ENCODE data around the gene FMNL2. TPM values are rescaled to one million over a fixed set of nuclear protein-coding genes. Genes with fewer than 3 reads are reported as not detected.

Gene FMNL2
- total RNA-seq, 1 donor from 2014 or later: 129 TPM

DNA sequence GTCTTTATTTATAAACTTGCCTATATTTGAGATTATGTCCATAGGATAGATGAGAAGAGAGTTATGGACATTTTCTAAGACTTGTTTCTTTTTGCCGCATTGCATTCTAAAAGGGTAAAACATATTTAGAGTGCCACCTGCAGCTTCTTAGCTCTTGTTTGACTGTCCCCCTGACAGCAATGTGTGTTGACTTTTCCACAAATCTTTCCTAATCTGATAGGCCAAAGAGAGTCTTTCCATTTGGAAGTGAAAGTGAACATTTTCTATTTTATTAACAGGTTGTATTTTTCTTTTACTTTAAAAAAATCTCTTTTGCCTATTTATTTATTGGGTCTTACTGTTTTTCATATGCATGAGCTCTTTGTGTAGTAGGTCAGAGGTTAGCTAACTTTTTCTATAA is 58.4 kb downstream of the FMNL2 start:
- no peak for ATAC-seq
- intact Hi-C loops (cut with DNase I): no loop called here

DNA sequence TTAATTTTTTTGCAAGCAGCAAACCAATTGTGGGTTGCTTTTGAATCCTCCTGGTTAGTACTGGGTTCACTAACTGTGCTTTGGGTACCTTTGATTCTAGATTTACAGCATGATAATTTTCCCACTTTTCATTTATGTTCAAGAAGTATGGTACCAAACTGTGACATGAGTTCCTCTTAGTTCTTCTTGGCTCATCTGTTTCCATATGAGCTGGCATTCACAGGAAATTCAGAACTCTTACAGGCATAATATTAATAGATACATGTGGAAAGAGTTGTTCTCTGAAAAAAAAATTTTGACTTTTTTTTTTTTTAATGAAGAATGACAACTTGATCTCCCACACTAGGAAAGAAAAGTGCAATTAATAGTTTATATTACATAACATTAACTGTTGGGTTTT is 59.4 kb downstream of the FMNL2 start:
- intact Hi-C loops (cut with DNase I): no loop called here
- ATAC-seq (no peak), DNase-seq (ENCODE audit: low spot score) (no peak)

More for the DNA sequence above, 58.4 kb downstream of the FMNL2 start:
- no peak for DNase-seq (ENCODE audit: low spot score)

DNA sequence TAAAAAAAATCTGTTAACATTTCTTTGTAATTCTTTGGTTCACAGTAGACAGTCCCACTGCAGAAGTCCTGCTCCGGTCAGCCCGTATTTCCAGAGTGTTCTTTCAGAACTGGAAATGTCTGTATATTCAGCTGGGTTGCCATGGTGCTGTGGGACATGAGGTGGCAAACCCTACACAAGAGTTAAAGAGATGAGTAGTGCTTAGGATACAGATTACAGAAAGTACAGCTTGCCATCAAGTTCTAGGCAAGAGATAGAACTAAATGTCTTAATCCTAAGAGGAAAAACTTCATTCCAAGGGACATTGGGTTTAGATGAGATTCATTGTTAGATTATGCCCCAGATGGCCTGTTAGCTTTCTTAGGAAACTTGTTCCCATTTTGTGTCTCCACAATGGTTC is 60.1 kb downstream of the FMNL2 start:
- DNase-seq (ENCODE audit: low spot score) (no peak), ATAC-seq (peak; percentile 61)
- intact Hi-C loops (cut with DNase I): no loop called here

DNA sequence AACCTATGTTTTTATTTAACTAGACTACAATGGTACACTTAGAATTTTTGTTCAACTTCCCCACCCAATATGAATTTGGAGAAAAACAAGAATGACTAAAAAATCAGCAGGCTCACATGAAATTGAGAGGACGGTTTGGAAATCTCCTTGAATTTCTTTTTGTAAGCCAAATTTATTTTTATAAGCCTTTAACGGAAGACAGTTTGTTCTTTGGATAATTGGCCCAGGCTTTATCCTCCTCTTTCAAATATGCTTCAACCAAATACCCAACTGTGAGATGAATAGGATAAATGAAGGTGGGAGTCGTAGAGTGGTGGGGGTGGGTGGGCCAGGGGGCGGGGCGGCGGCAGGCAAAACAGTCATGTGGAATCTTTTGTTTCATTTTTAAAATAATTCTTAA is 60.6 kb downstream of the FMNL2 start:
- ATAC-seq (peak; percentile 67), DNase-seq (ENCODE audit: low spot score) (no peak)
- intact Hi-C loops (cut with DNase I): no loop called here

DNA sequence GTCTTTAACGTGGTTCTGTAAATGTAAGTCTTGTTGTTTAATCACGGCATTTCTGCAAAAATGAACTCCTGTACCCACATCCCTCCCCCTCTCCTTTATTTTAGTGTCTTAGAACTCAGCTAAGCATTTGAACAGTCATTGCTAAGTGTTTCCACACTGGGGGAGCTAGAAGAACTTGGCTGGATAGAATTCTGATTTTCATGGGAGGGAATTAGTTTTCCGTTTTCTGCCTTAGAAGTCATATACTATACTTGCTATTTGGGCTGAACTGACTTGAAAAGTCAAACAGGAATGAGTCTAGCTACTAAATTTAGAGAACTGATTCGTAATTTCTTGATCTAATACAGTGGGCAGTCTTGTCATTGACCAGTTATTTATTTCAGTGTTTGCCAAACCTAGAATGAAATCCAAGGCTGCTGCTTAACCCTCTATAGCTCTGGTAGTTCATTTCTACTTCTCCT is 61.1 kb downstream of the FMNL2 start:
- intact Hi-C loops (cut with DNase I): no loop called here
- DNase-seq (ENCODE audit: low spot score): no peak
- peak; percentile 73 for ATAC-seq

DNA sequence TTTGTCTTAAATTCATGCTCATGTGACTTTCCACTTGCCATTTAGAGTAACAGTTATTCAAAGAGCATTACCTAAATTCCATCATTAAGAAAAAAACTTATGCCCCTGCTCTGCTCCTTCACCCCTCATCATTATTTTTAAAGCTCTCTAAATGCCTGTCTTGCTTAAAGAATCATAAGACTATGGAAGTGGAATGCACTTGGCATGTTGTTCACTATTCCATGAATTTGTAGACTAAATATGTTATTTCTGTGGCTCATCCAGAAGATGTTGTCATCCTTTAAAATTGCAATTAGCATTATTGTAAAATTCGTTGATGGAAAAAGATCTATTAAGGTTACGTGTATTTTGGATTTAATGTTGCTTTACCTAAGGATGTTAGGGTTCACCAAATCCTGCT is 61.8 kb downstream of the FMNL2 start:
- ATAC-seq (no peak), DNase-seq (ENCODE audit: low spot score) (no peak)
- intact Hi-C loops (cut with DNase I): no loop called here

DNA sequence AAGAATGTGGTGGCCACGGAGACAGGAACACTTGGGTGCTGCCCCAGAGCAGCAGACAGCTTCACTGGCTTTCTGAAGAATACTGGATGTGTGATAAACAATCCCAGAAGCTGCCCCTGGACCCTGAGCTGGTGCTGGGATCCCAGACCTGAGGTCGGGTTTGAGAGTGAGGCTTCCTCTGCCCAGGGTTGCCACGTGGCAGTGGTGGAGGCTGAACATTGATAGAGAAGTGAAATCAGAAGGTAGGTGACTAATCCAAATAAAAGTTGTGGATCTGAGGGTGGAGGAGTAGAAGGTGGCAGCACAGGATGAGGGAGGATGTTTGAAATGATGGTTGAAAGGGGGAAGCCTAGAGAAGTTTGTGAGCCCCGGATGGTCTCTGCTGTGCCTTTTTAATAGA is 64.0 kb downstream of the FMNL2 start:
- intact Hi-C loops (cut with DNase I): no loop called here
- DNase-seq (ENCODE audit: low spot score) (no peak), ATAC-seq (no peak)

DNA sequence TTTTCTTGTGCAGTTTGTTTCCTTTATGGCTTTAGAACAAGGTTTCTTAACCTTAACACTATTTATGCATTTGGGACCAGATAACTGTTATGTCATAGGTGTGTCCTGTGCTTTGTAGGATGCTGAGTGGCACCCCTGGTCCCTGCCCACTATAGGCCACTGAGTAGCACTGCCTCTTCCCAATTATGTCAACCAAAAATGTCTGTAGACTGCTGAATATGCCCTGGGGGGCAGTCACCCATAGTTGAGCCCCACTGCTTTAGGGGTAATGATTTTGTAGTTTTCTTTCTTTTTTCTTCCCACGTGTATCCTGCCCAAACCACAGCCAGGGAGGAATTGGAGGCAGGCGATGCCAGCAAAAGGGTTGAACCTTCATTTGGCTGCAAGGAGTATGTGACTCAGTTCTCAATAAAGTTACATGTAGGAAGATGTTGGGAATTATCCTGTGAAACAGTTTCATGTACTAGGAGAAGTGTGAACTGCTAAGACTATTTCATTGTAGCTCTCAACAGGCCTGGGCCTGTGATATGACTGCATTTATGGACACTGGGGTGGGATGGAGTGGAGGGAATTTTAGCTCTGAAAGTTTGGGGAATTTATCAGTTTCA is 65.7 kb downstream of the FMNL2 start:
- ATAC-seq: no peak
- intact Hi-C loops (cut with DNase I): no loop called here
- no peak for DNase-seq (ENCODE audit: low spot score)

DNA sequence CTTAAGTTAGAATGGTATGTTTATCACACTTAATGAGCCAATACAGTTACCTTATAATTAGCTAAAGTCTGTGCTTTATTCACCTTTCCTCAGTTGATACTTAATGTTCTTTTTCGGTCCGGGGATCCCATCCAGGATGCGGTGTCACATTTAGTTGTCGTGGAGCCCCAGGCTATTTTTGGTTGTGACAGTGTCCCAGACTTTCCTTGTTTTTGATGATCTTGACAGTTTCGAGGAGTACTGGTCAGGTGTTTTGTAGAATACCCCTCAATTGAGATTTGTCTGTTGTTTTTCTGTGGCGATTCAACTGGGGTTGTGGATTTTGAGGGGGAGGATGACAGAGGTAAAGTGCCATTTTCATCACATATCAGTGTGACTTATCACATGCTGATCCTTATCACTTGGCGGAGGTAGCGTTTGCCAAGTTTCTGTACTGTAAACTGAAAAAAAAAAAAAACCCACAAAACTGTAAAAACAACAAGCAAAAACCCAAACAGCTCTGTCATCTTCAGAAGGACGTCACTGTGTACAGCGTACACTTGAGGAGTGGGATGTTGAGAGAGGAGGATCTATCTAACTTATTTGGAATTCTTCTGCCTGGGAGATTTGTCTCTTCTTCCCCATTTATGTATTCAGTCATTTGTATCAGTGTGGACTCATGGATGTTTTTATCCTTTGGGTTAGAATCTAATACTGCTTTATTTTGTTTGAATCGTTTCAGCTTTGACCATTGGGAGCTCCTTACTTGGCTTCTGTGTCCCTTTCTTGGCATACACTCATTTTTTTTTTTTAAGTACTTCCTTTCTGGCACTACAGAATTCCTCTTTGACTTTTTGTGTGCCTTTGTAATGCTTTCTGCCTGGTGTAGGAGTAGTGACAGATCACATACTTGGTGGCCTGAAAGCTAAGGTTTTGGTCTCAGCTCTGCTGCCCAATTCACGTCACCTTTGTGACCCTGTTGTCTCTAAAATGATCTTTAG is 68.1 kb downstream of the FMNL2 start:
- peak; percentile 19 for ATAC-seq
- DNase-seq (ENCODE audit: low spot score): no peak
- intact Hi-C loops (cut with DNase I): no loop called here

DNA sequence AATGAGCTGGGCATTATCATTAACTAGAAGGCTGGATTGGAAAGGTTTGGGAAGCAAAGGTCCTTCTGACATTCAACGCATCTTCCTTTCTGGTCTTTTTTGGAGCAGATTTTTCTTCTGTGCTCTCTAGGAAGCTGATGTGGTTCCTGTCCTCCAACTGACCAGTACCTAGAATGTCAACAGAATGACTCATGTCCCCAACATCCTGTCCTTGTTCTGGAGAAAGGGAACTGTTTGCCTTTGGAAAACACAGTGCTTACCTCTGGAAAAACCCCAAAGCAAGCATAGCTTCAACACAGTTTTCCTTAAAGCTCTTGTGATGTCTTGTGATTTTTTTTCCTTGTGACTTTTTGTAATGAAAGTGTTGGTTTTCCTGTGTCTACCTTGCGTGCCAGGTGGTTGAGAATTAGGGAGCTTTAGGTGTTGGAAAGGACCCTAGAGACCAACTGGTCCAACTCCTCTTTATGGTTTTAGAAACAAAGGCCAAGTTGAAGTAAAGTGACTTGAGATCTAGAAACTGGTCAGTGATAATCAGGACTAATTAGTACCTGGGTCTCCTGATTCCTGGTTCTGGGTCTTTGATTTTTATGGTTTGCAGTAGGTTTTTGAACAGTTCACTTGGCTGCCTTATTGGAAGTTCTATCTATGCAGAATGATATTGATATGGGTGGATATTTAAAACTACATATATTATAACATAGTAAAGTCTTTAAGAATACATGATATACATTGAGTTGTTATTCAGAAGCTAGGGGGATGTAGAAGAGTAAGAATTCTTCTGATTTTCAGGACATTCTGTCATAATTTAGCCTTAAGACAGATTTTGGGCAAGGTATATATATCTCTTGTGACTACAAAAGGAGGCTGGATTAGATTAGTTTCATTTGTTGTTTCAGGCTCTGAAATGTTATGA is 70.5 kb downstream of the FMNL2 start:
- no peak for DNase-seq (ENCODE audit: low spot score)
- no peak for ATAC-seq
- intact Hi-C loops (cut with DNase I): no loop called here

DNA sequence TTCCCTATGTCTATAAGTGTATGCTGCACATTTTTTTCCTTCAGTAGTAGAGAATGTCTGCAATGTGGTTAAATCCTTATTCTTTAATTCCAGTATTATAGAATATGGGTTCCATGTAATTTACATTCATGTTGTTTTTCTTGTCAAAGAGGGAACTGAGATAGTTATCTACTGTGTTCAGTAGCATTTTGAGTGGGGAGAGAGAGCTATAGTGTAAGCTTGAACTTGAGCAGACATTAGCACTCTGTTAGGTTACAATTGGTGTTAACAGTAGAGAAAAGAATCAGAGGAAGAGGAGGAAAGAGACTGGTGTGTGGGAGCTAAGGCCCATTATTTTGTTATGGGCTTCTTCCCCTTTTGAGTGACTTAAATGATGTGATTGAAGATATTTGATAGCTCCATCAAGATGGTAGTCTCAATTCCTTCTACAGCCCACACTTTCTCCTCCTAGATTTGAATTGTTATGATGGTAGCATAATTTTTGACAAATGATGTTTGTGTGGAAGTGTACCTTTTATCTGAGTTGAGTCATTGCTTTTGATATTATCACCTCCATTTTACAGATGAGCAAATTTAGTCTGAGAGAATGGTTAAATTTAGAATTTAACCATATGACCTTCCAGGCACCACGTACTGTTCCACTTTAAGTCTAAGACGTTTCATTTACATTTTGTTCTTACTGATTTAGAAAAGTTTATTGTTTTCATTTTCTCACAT is 71.3 kb downstream of the FMNL2 start:
- no peak for DNase-seq (ENCODE audit: low spot score)
- no peak for ATAC-seq
- intact Hi-C loops (cut with DNase I): no loop called here

DNA sequence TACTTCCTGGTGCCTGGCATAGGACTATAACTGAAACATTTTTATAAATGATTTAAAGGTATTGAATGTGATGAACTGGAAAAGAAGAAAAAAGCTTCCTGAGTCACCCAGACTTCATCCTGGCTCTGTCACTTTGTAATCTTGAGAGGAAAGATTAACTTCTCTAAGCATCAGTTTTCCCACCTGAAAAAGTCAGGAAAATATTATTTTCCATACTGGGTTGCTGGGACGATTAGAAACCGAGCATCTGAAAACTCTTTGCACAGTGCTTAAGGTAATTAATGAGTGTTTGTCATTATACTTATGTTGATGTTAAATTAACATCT is 71.8 kb downstream of the FMNL2 start:
- intact Hi-C loops (cut with DNase I): no loop called here
- ATAC-seq (no peak), DNase-seq (ENCODE audit: low spot score) (no peak)

DNA sequence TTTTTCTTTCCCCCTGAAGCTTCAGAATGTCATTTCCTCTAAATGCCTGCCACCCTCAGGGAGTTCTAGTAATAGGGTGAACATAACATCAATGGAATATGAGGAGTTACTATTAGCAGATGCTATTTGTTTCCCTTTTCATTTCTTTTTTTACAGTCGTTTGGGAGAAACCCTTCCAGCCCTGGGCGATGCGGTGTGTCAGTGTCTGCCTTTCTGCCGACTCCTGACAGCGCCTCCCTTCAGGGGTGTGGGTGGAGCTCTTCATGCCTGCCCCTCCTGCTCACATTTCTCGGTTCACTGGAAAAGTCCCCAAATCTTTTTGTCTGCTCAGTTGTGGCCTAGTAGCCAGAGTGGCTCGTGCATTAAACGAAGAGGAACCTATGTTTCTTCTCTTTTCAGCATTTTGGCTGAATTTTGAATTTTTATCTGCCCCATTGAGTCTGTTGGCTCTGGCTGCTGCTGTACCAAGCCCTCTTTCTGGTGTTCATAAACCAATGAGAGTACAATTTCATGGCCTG is 72.3 kb downstream of the FMNL2 start:
- intact Hi-C loops (cut with DNase I): no loop called here
- peak; percentile 84 for ATAC-seq
- peak; percentile 68 for DNase-seq (ENCODE audit: low spot score)

DNA sequence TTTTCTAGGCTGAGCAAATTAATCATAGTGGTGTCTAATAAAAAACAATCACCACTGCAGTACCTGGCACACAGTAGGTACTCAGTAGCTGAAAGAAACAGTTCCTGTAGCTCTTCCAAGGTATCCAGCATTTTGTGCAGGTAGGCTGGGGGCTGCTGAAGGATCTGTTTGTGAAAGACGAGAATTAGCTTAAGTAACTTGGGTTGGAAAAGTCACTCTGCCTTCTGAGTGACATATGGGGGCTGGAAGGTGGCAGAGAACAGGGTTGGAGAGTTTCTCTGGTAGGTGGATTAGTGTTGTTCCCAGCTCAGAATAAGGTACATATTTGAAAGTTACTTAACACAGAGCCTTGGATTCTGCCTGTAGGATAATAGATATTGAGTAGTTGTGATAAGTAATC is 72.8 kb downstream of the FMNL2 start:
- DNase-seq (ENCODE audit: low spot score): no peak
- intact Hi-C loops (cut with DNase I): no loop called here
- no peak for ATAC-seq

DNA sequence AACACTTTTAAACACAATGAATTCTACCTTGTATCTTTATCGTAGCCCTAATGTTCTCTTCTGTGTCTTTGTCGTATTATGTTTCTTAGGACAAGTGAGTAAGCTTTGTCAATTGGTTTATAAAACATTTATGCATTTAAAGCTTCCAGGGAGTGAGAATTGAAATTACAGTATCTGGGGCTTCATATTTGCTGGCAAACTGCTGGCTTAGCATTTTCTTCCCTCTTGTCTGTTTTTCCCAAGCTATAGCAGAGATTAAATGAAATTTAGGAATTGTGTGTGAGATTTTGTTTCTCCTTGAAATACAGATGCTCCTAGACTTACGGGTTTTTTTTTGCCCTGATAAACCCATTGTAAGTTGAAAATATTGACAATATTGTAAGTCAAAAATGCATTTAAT is 73.3 kb downstream of the FMNL2 start:
- intact Hi-C loops (cut with DNase I): no loop called here
- ATAC-seq: no peak

DNA sequence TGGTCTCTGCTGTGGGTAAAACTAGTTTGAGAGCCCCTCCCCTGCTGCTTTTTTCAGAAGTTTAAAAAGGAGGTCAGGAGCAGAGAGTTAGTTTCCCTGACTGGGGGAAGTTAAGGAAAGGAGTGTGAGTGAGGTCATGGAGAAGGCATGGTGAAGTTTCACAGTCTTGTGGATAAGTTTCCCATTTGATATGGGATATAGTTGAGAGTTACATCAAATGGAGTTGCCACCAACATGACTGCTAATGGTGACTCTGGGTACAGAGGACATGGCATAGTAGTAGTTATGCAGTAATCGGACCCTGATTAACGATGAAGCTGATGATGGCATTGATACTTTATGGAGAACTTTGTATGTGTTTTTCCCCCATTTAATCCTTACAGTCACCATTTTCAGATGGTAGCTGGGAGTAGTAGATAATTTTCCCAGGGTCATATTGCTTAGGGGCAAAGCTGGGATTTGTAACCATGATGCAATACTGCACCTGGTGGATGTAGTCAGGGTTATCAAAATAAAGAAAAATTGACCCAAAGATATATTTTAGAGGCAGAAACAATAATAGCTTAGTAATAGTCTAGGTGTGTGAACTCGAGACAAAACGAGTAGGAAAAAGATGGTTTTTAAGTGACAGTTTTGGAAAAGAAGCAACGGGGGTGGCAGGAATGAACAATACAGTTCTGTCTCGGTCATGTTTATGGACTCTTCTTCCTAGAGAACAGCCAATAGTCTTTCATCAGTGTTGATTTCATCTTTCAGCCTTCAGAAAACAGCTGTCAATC is 74.6 kb downstream of the FMNL2 start:
- DNase-seq (ENCODE audit: low spot score) (no peak), ATAC-seq (no peak)
- intact Hi-C loops (cut with DNase I): no loop called here

More for the DNA sequence above, 73.3 kb downstream of the FMNL2 start:
- no peak for DNase-seq (ENCODE audit: low spot score)

DNA sequence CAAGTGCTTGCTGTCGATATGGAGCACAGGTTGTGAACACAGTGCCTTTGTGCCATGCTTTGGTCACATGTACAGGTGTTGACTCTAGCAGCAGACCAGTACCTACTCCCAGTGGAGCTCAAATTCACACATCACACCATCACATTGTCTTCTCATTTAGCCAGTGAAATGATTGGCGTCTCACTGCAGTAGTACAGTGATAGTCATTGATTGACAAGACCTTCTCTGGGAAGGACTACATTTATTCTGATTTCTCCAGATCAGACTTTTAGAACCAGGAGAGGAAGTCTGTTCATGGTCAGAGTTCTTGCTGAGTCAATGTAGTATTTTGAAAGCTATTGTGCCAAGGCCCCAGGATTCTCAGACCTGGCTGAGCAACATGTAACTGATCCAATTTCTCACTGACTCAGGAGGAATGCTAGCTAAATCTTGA is 75.2 kb downstream of the FMNL2 start:
- no peak for DNase-seq (ENCODE audit: low spot score)
- ATAC-seq: peak; percentile 9
- intact Hi-C loops (cut with DNase I): no loop called here

DNA sequence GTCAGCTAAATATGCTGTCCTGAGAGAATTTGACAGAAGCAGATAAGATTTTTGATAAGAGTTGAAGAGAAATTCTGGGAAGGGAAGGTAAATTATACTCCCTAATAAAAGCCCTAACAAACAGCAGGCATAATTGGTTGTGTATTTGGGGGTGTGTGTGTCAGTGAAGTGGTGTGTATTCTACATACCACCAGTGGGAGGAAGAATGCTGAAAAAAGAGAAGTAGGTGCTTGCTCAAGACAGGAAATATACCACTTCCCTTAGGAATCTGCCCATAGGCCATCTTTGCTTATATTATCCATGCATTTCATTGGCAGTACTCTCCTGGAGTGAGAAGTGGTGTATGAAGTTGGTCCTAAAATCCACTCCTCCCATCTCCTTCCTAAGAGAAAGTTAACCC is 76.2 kb downstream of the FMNL2 start:
- intact Hi-C loops (cut with DNase I): no loop called here
- ATAC-seq: no peak
- no peak for DNase-seq (ENCODE audit: low spot score)
